Astrocyte (in vitro differentiated cells and primary cell): ENCODE data around the gene TMPRSS6.

Experiments
- CTCF ChIP-seq: IDR thresholded peaks from 2 replicates; pipeline ENCODE4 v1.5.1; 2011; ENCODE audit warnings: low read depth, mild to moderate bottlenecking, inconsistent platforms, low read length, moderate library complexity; ENCODE audit not compliant: insufficient read depth
- EZH2 ChIP-seq: IDR thresholded peaks from 2 replicates; pipeline ENCODE4 v1.6.1; 2012; ENCODE audit warnings: mild to moderate bottlenecking, low read length, inconsistent platforms; ENCODE audit not compliant: insufficient read depth

GRCh38 chr22:37126383-37126782, 16.9 kb upstream of the TMPRSS6 start:
- TF ChIP-seq CTCF (no peak), EZH2 (no peak)
